ENCODE results near the gene SNTB2. TPM values are rescaled to one million over a fixed set of nuclear protein-coding genes. Genes with fewer than 3 reads are reported as not detected.

The SNTB2 gene
- polyA plus RNA-seq, 1 experiment, result 50.5 TPM

GRCh38 chr16:69201787-69202186 is 14.8 kb downstream of the SNTB2 start:
- POLR2A ChIA-PET, result no interaction called here
- DNase-seq (ENCODE audit: low read depth), result no peak
- Histone ChIP-seq H3K4me3 (ENCODE audit: low read depth, low read length) (no peak overlapping the region), H3K36me3 (ENCODE audit: control insufficient read depth, insufficient read depth, low read length) (no peaks in the 10 kb centered on the region), H3K27me3 (ENCODE audit: control insufficient read depth, insufficient read depth, low read length) (no peaks in the 10 kb centered on the region)
- CTCF ChIA-PET, result no interaction called here
- TF ChIP-seq CTCF (IDR thresholded peaks at IDR 0.05; ENCODE audit: insufficient read depth, low read depth, low read length), result no peak

- POLR2A ChIA-PET, result no interaction called here
- DNase-seq (ENCODE audit: low read depth), result no peak
- Histone ChIP-seq H3K4me3 (ENCODE audit: low read depth, low read length) (no peak overlapping the region), H3K27me3 (ENCODE audit: control insufficient read depth, insufficient read depth, low read length) (no peaks in the 10 kb centered on the region), H3K36me3 (ENCODE audit: control insufficient read depth, insufficient read depth, low read length) (no peaks in the 10 kb centered on the region)
- TF ChIP-seq CTCF (IDR thresholded peaks at IDR 0.05; ENCODE audit: insufficient read depth, low read depth, low read length), result no peak
- CTCF ChIA-PET, result interaction anchor here (1.7 kb wide), 1 partner anchor 17 kb away, joined by 4 read pairs; the partner anchor contains the start of gene SNTB2
Observed at GRCh38 chr16:69204172-69204571, 17.2 kb downstream of the SNTB2 start.

- no peak for DNase-seq (ENCODE audit: low read depth)
- POLR2A ChIA-PET, result no interaction called here
- no peak for TF ChIP-seq CTCF (IDR thresholded peaks at IDR 0.05; ENCODE audit: insufficient read depth, low read depth, low read length)
- Histone ChIP-seq H3K4me3 (ENCODE audit: low read depth, low read length) (no peak overlapping the region), H3K36me3 (ENCODE audit: control insufficient read depth, insufficient read depth, low read length) (no peaks in the 10 kb centered on the region), H3K27me3 (ENCODE audit: control insufficient read depth, insufficient read depth, low read length) (no peaks in the 10 kb centered on the region)
- CTCF ChIA-PET, result no interaction called here
Observed at GRCh38 chr16:69209735-69210134, 22.8 kb downstream of the SNTB2 start.

- DNase-seq (ENCODE audit: low read depth), result no peak
- Histone ChIP-seq H3K27me3 (ENCODE audit: control insufficient read depth, insufficient read depth, low read length) (no peaks in the 10 kb centered on the region), H3K36me3 (ENCODE audit: control insufficient read depth, insufficient read depth, low read length) (no peaks in the 10 kb centered on the region), H3K4me3 (ENCODE audit: low read depth, low read length) (no peak overlapping the region)
- TF ChIP-seq CTCF (IDR thresholded peaks at IDR 0.05; ENCODE audit: insufficient read depth, low read depth, low read length), result no peak
- ChIA-PET POLR2A (no interaction called here), CTCF (interaction anchor here (0.9 to 1.1 kb wide), 2 partner anchors 17 to 23 kb away, joined by 3 read pairs; no protein-coding TSS in a partner anchor)
Observed at GRCh38 chr16:69217433-69217832, 30.5 kb downstream of the SNTB2 start.

- Histone ChIP-seq H3K27me3 (ENCODE audit: control insufficient read depth, insufficient read depth, low read length) (no peaks in the 10 kb centered on the region), H3K4me3 (ENCODE audit: low read depth, low read length) (no peak overlapping the region), H3K36me3 (ENCODE audit: control insufficient read depth, insufficient read depth, low read length) (no peaks in the 10 kb centered on the region)
- no peak for DNase-seq (ENCODE audit: low read depth)
- ChIA-PET POLR2A (no interaction called here), CTCF (no interaction called here)
- TF ChIP-seq CTCF (IDR thresholded peaks at IDR 0.05; ENCODE audit: insufficient read depth, low read depth, low read length), result no peak
Observed at GRCh38 chr16:69219279-69219678, 32.3 kb downstream of the SNTB2 start.
